Measurements from ENCODE around the gene PMP22.
"Not testable (repeated sequence)": the region's sequence is repeated elsewhere in the genome, so short reads cannot be mapped to it uniquely, and the experiment has no call there.

Gene PMP22

GRCh38 chr17:15213381-15214087 lies 51.6 kb downstream of the PMP22 start:
- H3K9ac ChIP-seq (ENCODE audit: low read length in 2 of 2) = no peak overlapping the region
- no peak overlapping the region for H3K27ac ChIP-seq (ENCODE audit: low read length)
- H3K4me3 ChIP-seq (ENCODE audit: low read length in 2 of 2) = no peak overlapping the region
- no peaks in the 10 kb centered on the region for H3K27me3 ChIP-seq (ENCODE audit: control insufficient read depth in 1 of 2, insufficient read depth in 2 of 2, low read length in 2 of 2)
- H3K4me1 ChIP-seq (ENCODE audit: control insufficient read depth, insufficient read depth, low read length) = no peaks in the 10 kb centered on the region
- H3K9me3 ChIP-seq (ENCODE audit: control insufficient read depth in 2 of 2, low read length in 2 of 2) = no peaks in the 10 kb centered on the region
- H3K36me3 ChIP-seq (ENCODE audit: control insufficient read depth in 2 of 2, insufficient read depth in 2 of 2, low read length in 2 of 2) = no peaks in the 10 kb centered on the region

GRCh38 chr17:15210247-15210646 lies 54.9 kb downstream of the PMP22 start:
- no peaks in the 10 kb centered on the region for H3K9me3 ChIP-seq (ENCODE audit: control insufficient read depth in 2 of 2, low read length in 2 of 2)
- H3K4me3 ChIP-seq (ENCODE audit: low read length in 2 of 2) = no peak overlapping the region
- H3K27ac ChIP-seq (ENCODE audit: low read length) = no peak overlapping the region
- no peak overlapping the region for H3K9ac ChIP-seq (ENCODE audit: low read length in 2 of 2)
- H3K36me3 ChIP-seq (ENCODE audit: control insufficient read depth in 2 of 2, insufficient read depth in 2 of 2, low read length in 2 of 2) = no peaks in the 10 kb centered on the region
- H3K4me1 ChIP-seq (ENCODE audit: control insufficient read depth, insufficient read depth, low read length) = no peaks in the 10 kb centered on the region
- H3K27me3 ChIP-seq (ENCODE audit: control insufficient read depth in 1 of 2, insufficient read depth in 2 of 2, low read length in 2 of 2) = no peaks in the 10 kb centered on the region

- H3K36me3 ChIP-seq (ENCODE audit: control insufficient read depth in 2 of 2, insufficient read depth in 2 of 2, low read length in 2 of 2); H3K27ac ChIP-seq (ENCODE audit: low read length); H3K9ac ChIP-seq (ENCODE audit: low read length in 2 of 2); H3K4me3 ChIP-seq (ENCODE audit: low read length in 2 of 2); H3K27me3 ChIP-seq (ENCODE audit: control insufficient read depth in 1 of 2, insufficient read depth in 2 of 2, low read length in 2 of 2); H3K9me3 ChIP-seq (ENCODE audit: control insufficient read depth in 2 of 2, low read length in 2 of 2); H3K4me1 ChIP-seq (ENCODE audit: control insufficient read depth, insufficient read depth, low read length): not testable (repeated sequence)
These were observed 62.1 kb downstream of the PMP22 start for GRCh38 chr17:15203062-15203461.

- H3K9me3 ChIP-seq (ENCODE audit: control insufficient read depth in 2 of 2, low read length in 2 of 2) = peaks cover 2 to 11% of the 10 kb centered on the region in 2 donors
- H3K27me3 ChIP-seq (ENCODE audit: control insufficient read depth in 1 of 2, insufficient read depth in 2 of 2, low read length in 2 of 2); H3K4me1 ChIP-seq (ENCODE audit: control insufficient read depth, insufficient read depth, low read length); H3K27ac ChIP-seq (ENCODE audit: low read length); H3K36me3 ChIP-seq (ENCODE audit: control insufficient read depth in 2 of 2, insufficient read depth in 2 of 2, low read length in 2 of 2); H3K9ac ChIP-seq (ENCODE audit: low read length in 2 of 2); H3K4me3 ChIP-seq (ENCODE audit: low read length in 2 of 2): not testable (repeated sequence)
These were observed 64.6 kb downstream of the PMP22 start for GRCh38 chr17:15200574-15200973.

GRCh38 chr17:15197229-15197628 lies 67.9 kb downstream of the PMP22 start:
- H3K27me3 ChIP-seq (ENCODE audit: control insufficient read depth in 1 of 2, insufficient read depth in 2 of 2, low read length in 2 of 2) = no peaks in the 10 kb centered on the region
- H3K4me3 ChIP-seq (ENCODE audit: low read length in 2 of 2) = no peak overlapping the region
- no peaks in the 10 kb centered on the region for H3K36me3 ChIP-seq (ENCODE audit: control insufficient read depth in 2 of 2, insufficient read depth in 2 of 2, low read length in 2 of 2)
- H3K9me3 ChIP-seq (ENCODE audit: control insufficient read depth in 2 of 2, low read length in 2 of 2) = peaks cover 2 to 11% of the 10 kb centered on the region in 2 donors
- H3K4me1 ChIP-seq (ENCODE audit: control insufficient read depth, insufficient read depth, low read length) = no peaks in the 10 kb centered on the region
- H3K9ac ChIP-seq (ENCODE audit: low read length in 2 of 2) = no peak overlapping the region
- H3K27ac ChIP-seq (ENCODE audit: low read length) = no peak overlapping the region

GRCh38 chr17:15194859-15195277 lies 70.3 kb downstream of the PMP22 start:
- Histone ChIP-seq H3K27me3 (ENCODE audit: control insufficient read depth in 1 of 2, insufficient read depth in 2 of 2, low read length in 2 of 2) (no peaks in the 10 kb centered on the region), H3K4me1 (ENCODE audit: control insufficient read depth, insufficient read depth, low read length) (no peaks in the 10 kb centered on the region), H3K9me3 (ENCODE audit: control insufficient read depth in 2 of 2, low read length in 2 of 2) (peaks cover 2 to 11% of the 10 kb centered on the region in 2 donors), H3K27ac (ENCODE audit: low read length) (no peak overlapping the region), H3K36me3 (ENCODE audit: control insufficient read depth in 2 of 2, insufficient read depth in 2 of 2, low read length in 2 of 2) (no peaks in the 10 kb centered on the region), H3K9ac (ENCODE audit: low read length in 2 of 2) (no peak overlapping the region), H3K4me3 (ENCODE audit: low read length in 2 of 2) (no peak overlapping the region)

GRCh38 chr17:15185625-15185991 lies 79.5 kb downstream of the PMP22 start:
- no peak overlapping the region for H3K27ac ChIP-seq (ENCODE audit: low read length)
- no peaks in the 10 kb centered on the region for H3K9me3 ChIP-seq (ENCODE audit: control insufficient read depth in 2 of 2, low read length in 2 of 2)
- no peaks in the 10 kb centered on the region for H3K36me3 ChIP-seq (ENCODE audit: control insufficient read depth in 2 of 2, insufficient read depth in 2 of 2, low read length in 2 of 2)
- no peak overlapping the region for H3K9ac ChIP-seq (ENCODE audit: low read length in 2 of 2)
- H3K4me1 ChIP-seq (ENCODE audit: control insufficient read depth, insufficient read depth, low read length) = peaks cover 5% of the 10 kb centered on the region
- no peak overlapping the region for H3K4me3 ChIP-seq (ENCODE audit: low read length in 2 of 2)
- no peaks in the 10 kb centered on the region for H3K27me3 ChIP-seq (ENCODE audit: control insufficient read depth in 1 of 2, insufficient read depth in 2 of 2, low read length in 2 of 2)

- Histone ChIP-seq H3K27ac (ENCODE audit: low read length) (no peak overlapping the region), H3K9me3 (ENCODE audit: control insufficient read depth in 2 of 2, low read length in 2 of 2) (no peaks in the 10 kb centered on the region), H3K4me3 (ENCODE audit: low read length in 2 of 2) (no peak overlapping the region), H3K4me1 (ENCODE audit: control insufficient read depth, insufficient read depth, low read length) (peaks cover 5% of the 10 kb centered on the region), H3K36me3 (ENCODE audit: control insufficient read depth in 2 of 2, insufficient read depth in 2 of 2, low read length in 2 of 2) (no peaks in the 10 kb centered on the region), H3K27me3 (ENCODE audit: control insufficient read depth in 1 of 2, insufficient read depth in 2 of 2, low read length in 2 of 2) (no peaks in the 10 kb centered on the region), H3K9ac (ENCODE audit: low read length in 2 of 2) (no peak overlapping the region)
These were observed 80.1 kb downstream of the PMP22 start for GRCh38 chr17:15184872-15185624.

- H3K27me3 ChIP-seq (ENCODE audit: control insufficient read depth in 1 of 2, insufficient read depth in 2 of 2, low read length in 2 of 2) = no peaks in the 10 kb centered on the region
- H3K27ac ChIP-seq (ENCODE audit: low read length) = no peak overlapping the region
- peaks cover 5% of the 10 kb centered on the region for H3K4me1 ChIP-seq (ENCODE audit: control insufficient read depth, insufficient read depth, low read length)
- no peaks in the 10 kb centered on the region for H3K9me3 ChIP-seq (ENCODE audit: control insufficient read depth in 2 of 2, low read length in 2 of 2)
- H3K9ac ChIP-seq (ENCODE audit: low read length in 2 of 2) = no peak overlapping the region
- H3K36me3 ChIP-seq (ENCODE audit: control insufficient read depth in 2 of 2, insufficient read depth in 2 of 2, low read length in 2 of 2) = no peaks in the 10 kb centered on the region
- no peak overlapping the region for H3K4me3 ChIP-seq (ENCODE audit: low read length in 2 of 2)
These were observed 83.3 kb downstream of the PMP22 start for GRCh38 chr17:15181816-15182215.

GRCh38 chr17:15181333-15181732 lies 83.8 kb downstream of the PMP22 start:
- Histone ChIP-seq H3K4me3 (ENCODE audit: low read length in 2 of 2) (no peak overlapping the region), H3K9me3 (ENCODE audit: control insufficient read depth in 2 of 2, low read length in 2 of 2) (no peaks in the 10 kb centered on the region), H3K27ac (ENCODE audit: low read length) (no peak overlapping the region), H3K36me3 (ENCODE audit: control insufficient read depth in 2 of 2, insufficient read depth in 2 of 2, low read length in 2 of 2) (no peaks in the 10 kb centered on the region), H3K27me3 (ENCODE audit: control insufficient read depth in 1 of 2, insufficient read depth in 2 of 2, low read length in 2 of 2) (no peaks in the 10 kb centered on the region), H3K4me1 (ENCODE audit: control insufficient read depth, insufficient read depth, low read length) (peaks cover 5% of the 10 kb centered on the region), H3K9ac (ENCODE audit: low read length in 2 of 2) (no peak overlapping the region)

GRCh38 chr17:15180121-15180561 lies 85.0 kb downstream of the PMP22 start:
- Histone ChIP-seq H3K9me3 (ENCODE audit: control insufficient read depth in 2 of 2, low read length in 2 of 2) (no peaks in the 10 kb centered on the region), H3K4me1 (ENCODE audit: control insufficient read depth, insufficient read depth, low read length) (peaks cover under 1% of the 10 kb centered on the region), H3K27me3 (ENCODE audit: control insufficient read depth in 1 of 2, insufficient read depth in 2 of 2, low read length in 2 of 2) (no peaks in the 10 kb centered on the region), H3K36me3 (ENCODE audit: control insufficient read depth in 2 of 2, insufficient read depth in 2 of 2, low read length in 2 of 2) (no peaks in the 10 kb centered on the region), H3K4me3 (ENCODE audit: low read length in 2 of 2) (no peak overlapping the region), H3K9ac (ENCODE audit: low read length in 2 of 2) (no peak overlapping the region), H3K27ac (ENCODE audit: low read length) (no peak overlapping the region)

Measured in stomach smooth muscle (tissue), 2 donors.